Left cardiac atrium (tissue), 4 donors: Measurements from ENCODE around the gene PLIN3. TPM values are rescaled to one million over a fixed set of nuclear protein-coding genes. Genes with fewer than 3 reads are reported as not detected.
"Not testable (repeated sequence)": the region's sequence is repeated elsewhere in the genome, so short reads cannot be mapped to it uniquely, and the experiment has no call there.

ENCODE experiments used
- ATAC-seq, 2 donors: fragments of 200-7000 bp; cut with Tn5 transposase; one replicate each; pipeline ENCODE4 v1.9.1; 2020; ENCODE audit warnings: mild to moderate bottlenecking in 2 of 2, moderate library complexity in 2 of 2
- DNase-seq: peaks from one replicate; pipeline ENCODE4 v3.0.0-alpha.2; 2020
- intact Hi-C, 2 donors: fragments of 100-400 bp; cut with DNase I; formaldehyde crosslinking; loops; one replicate each; pipeline versions ENCODE4 v1.14.1 to v1.15.1; 2022 to 2023
- total RNA-seq, 2 donors: library from RNA; stranded (reverse); fragmentation: NEBNext Ultra II Directional; extraction: Animal tissue kit (Norgen Biotek cat#: 25700); gene quantifications; one replicate each; pipeline ENCODE4 v1.2.1, GENCODE V29; 2021
- donor health status: DM: no; HTN: yes; CAD: no.
- donor health status: DM: no; HTN: yes; CAD: no; lungs with severe emphysema.
- donor health status: DM: yes; HTN: yes; CAD: no.
- donor health status: Dilated cardiomyopathy.

PLIN3 gene
- total RNA-seq, 2 donors from 2014 or later = 25.3 to 35.1 TPM

GRCh38 chr19:4794971-4795370, 72.5 kb downstream of the PLIN3 start:
- intact Hi-C loops = no loop called here
- ATAC-seq = no peak

GRCh38 chr19:4793278-4793677, 74.2 kb downstream of the PLIN3 start:
- intact Hi-C loops, ATAC-seq, DNase-seq: not testable (repeated sequence)

More at GRCh38 chr19:4794971-4795370, 72.5 kb downstream of the PLIN3 start:
- DNase-seq = no peak

- intact Hi-C loops, DNase-seq, ATAC-seq: not testable (repeated sequence)
Observed at GRCh38 chr19:4792866-4793195, 74.6 kb downstream of the PLIN3 start.

DNA sequence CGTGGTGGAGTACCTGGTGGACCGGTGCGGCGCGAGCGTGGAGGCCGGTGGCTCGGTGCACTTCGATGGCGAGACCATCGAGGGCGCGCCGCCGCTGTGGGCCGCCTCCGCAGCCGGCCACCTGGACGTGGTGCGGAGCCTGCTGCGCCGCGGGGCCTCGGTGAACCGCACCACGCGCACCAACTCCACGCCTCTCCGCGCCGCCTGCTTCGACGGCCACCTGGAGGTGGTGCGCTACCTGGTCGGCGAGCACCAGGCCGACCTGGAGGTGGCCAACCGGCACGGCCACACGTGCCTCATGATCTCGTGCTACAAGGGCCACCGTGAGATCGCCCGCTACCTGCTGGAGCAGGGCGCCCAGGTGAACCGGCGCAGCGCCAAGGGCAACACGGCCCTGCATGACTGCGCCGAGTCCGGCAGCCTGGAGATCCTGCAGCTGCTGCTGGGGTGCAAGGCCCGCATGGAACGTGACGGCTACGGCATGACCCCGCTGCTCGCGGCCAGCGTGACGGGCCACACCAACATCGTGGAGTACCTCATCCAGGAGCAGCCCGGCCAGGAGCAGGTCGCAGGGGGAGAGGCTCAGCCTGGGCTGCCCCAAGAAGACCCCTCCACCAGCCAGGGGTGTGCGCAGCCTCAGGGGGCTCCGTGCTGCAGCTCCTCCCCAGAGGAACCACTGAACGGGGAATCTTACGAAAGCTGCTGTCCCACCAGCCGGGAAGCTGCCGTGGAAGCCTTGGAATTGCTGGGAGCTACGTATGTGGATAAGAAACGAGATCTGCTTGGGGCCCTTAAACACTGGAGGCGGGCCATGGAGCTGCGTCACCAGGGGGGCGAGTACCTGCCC, 75.2 kb downstream of the PLIN3 start:
- DNase-seq, ATAC-seq, intact Hi-C loops: not testable (repeated sequence)

DNA sequence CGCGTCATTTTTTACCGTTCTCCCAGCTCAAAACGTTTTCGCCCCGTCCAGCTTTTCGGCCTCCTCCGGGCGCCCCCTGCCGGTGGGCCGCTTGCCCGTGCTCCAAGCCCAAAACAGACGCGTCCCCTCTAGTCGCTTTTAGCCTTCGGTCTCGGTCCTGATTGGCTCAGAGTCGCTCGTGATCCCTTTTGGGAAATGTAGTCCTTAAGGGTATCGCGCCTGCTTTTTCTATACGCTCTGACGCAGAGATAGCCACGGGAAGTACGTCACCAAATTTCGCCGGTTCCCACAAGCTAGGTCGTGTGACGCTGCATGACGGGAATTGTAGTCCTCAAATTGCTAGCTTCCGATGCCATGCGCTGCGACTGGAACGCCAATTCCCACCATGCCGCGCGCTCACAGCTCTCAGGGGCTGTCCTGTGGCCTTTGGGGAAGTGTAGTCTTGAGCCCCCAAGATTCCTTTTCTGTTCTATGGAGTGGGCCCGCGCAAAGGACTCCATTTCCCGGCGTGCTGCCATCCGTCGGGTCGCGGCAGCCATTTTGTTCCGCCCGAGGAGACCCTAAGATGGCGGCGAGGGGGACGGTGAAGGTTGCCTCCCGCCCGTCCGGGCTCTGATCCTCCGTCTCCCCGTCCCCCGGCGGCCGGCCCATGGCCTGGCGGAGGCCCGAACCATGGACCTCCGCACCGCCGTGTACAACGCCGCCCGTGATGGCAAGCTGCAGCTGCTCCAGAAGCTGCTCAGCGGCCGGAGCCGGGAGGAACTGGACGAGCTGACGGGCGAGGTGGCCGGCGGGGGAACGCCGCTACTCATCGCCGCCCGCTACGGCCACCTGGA, 76.1 kb downstream of the PLIN3 start, which contains the start of gene FEM1A:
TSS of gene FEM1A (plus strand) at position 552 of the 836 bp plus-strand sequence. CDS start at position 673, 121 bp downstream.
- intact Hi-C loops = no loop called here
- ATAC-seq = peak; percentile 99 to 100
- peak; percentile 100 for DNase-seq

Other genes with a start within 250 kb of the PLIN3 start
- gene TNFAIP8L1, start 228.2 kb downstream of the PLIN3 start, total RNA-seq = 1 to 10 TPM; 3.4 to 6.7 TPM
- 10 to 100 TPM; 43.2 to 53.7 TPM for gene MYDGF, start 197.3 kb downstream of the PLIN3 start, total RNA-seq
- 10 to 100 TPM; 41.8 to 43.0 TPM for gene DPP9, start 143.8 kb downstream of the PLIN3 start, total RNA-seq
- 10 to 100 TPM; 24.1 to 25.0 TPM for gene FEM1A, start 75.9 kb downstream of the PLIN3 start, total RNA-seq
- gene TICAM1, start 36.0 kb downstream of the PLIN3 start, total RNA-seq = 1 to 10 TPM; 6.9 to 8.0 TPM
- gene ARRDC5, start 35.2 kb upstream of the PLIN3 start, total RNA-seq = under 1 TPM in 1 of 2 donors, not detected in 1; 0.18 TPM
- gene UHRF1, start 41.8 kb upstream of the PLIN3 start, total RNA-seq = 1 to 10 TPM; 1.2 to 3.6 TPM
- 10 to 100 TPM; 22.2 to 27.8 TPM for gene KDM4B, start 101.4 kb upstream of the PLIN3 start, total RNA-seq